Hippocampal formation (tissue), 2 donors: Measurements from ENCODE around the gene DMKN.
A peak's percentile ranks its signal among the peaks of the same experiment; 100 is the strongest.

ENCODE experiments used
- DNase-seq, 2 donors: peaks; one replicate each; lab custom pipeline; 2025; lab: John Stamatoyannopoulos, UW

Gene DMKN

DNA sequence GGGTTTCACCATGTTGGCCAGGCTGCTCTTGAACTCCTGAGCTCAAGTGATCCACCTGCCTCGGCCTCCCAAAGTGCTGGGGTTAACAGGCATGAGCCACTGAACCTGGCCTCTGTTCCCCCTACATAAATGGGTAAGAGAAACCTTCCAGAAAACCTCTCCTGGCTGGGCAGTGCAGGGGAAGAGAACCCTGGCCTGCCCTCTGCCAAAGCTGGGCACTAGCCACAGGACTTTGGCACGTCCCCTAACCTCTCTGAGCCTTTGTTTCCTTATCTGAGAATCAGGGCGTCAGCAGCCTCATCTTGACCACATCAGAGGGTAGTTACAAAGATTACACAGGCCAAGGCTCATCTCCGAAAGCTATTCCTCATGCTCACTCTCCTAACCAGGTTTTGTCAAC is 12.4 kb upstream of the DMKN start:
- DNase-seq, result no peak

DNA sequence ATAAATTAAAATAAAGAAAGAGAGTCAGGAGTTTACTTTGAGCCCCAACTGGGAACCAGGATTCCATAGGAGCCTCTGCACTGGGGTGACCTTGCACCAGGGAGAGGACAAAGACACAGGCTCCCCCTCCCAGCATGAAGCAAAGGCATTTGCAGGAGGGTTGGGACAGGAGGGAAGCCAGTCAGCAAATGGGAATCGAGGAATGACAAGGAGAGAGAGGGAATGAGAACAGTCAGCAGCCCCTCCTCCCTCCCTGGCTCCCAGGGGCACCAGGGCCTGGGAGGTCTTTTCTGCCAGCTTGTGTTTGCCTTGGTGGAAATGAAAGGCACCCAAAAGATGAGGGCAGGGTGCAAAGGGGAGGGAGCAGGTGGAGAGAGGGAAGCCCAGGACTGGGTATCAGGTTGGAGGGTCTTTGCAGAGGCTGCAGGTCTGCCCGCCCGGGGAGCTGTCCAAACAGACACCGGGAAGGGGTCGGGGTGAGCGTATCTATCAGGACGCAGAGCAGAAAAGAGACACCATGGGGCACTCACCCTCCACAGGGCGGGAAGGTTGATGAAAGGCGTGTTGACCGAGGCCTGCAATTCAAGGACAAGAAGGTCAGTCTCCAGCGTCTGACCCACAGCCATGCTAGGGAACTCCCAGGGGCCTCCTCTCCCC is 10.9 kb upstream of the DMKN start:
- no peak for DNase-seq

DNA sequence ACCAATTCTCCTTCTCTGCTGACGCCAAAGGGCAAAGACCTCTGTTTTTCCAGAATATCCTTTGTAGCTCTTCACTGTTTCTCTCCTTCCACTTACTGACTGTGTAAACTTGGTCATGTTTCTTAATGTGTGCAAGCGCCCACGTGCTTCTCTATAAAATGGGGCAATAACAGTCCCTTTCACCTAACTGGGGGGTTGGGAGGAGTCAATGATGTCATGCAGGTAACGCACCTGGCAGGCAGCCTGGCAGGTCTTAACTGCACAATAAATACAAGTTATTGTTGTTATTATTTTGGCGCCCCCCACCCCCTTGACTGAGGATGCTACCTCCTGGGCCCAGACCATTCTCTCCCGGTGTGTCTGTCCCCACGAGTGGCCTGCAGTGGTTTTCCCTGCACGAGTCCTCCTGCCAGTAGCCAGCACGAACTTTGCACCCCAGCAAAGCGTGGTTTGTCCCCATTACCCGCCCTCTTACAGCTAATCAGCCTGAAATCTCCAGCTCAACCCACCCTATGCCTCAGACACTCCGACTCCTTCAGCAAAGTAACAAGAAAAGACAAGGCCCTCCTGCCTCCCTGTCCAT is 9.4 kb upstream of the DMKN start:
- no peak for DNase-seq

DNA sequence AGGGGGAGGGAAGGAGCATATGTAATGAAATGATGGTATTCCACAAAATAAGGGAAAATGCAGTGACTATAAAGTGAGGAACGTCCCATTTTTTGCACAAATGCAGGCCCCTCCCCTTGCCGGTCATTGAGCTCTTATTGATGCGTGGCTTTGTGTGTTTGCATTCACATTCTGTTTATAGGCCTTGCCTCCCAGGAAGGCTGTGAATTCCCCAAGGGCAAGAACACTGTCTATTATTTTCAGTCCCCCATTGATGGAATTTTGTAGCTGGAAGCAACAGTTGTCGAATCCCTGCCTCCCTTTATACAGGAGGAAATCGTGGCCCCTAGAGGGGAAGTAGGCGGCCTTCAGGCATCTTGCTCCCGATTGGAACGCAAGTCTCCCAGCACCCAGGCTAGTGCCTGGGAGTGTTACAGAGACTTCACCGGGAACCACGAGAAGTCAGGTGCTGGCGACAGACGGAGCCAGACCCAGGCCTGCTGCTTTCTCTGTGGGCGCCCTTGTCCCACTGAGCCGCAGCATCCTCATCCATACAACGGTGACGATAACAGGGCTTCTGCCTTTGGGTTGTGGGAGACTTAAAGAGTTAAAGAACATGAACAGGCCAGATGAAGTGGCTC is 7.8 kb upstream of the DMKN start:
- no peak for DNase-seq

DNA sequence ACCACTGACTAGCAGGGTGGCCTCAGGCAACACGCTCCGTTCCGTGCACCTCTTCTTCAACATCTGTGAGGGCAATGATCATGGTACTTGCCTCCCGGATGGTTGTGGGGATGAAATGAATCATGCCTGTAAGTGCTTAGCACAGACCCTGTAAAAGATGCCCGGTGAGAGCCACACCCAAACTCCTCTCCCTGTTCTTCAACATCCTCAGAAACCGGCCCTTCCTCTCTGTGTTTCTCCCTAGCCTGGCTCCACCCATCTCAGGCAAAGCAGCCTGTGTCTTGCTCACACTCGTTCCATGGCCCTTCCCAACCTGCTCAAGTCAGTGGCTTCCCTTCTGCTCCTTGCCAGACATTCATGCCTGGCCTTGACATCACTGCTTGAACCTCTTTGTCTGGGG is 5.8 kb upstream of the DMKN start:
- no peak for DNase-seq

DNA sequence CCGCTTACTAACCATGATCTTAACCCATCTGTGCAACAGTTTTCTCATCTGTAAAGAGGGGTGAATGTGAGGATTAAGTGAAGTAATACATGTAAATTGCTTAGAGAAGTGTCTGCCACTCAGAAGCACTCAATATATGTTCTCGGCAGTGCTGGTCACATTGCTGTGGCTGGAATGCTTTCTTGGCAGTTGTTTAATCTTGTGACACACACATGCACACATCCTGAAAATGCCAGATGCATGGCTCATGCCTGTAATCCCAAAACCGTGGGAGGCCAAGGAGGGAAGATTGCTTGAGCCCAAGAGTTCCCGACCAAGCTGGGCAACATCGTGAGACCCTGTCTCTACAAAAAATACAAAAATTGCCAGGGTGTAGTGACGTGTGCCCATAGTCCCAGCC is 4.9 kb upstream of the DMKN start:
- DNase-seq, result no peak

DNA sequence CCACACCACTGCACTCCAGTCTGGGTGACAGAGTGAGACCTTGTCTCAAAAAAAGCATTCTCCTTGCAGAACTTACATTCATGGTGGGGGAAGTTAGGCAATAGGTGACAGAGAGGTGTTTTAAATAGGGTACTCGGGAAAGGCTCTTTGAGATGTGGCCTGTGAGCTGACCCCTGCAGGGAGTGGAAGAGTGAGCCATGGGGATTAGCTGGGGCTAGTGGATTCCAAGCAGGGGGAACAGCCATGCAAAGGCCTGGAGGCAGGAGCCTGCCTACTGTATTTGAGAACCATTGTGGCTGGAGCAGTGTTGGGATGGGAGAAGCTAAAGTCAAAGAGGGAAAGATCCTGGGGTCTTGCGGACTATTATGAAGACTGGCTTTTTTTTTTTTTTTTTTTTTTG is 3.9 kb upstream of the DMKN start:
- DNase-seq, result no peak

DNA sequence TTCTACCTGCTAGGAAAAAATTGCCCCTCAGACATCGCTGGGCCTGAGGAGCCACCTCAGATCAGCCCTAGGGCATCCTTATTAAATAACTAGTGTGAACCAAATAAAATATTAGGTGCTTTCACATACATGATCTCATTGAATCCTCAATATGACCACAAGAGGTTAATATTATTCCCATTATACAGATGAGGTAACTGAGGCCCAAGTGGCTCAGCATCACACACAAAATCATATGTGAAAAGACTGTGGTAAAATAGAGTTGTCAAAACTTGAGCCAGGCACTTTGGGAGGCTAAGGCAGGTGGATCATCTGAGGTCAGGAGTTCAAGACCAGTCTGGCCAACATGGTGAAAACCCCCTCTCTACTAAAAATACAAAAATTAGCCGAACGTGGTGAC is 2.9 kb upstream of the DMKN start:
- DNase-seq, result no peak

DNA sequence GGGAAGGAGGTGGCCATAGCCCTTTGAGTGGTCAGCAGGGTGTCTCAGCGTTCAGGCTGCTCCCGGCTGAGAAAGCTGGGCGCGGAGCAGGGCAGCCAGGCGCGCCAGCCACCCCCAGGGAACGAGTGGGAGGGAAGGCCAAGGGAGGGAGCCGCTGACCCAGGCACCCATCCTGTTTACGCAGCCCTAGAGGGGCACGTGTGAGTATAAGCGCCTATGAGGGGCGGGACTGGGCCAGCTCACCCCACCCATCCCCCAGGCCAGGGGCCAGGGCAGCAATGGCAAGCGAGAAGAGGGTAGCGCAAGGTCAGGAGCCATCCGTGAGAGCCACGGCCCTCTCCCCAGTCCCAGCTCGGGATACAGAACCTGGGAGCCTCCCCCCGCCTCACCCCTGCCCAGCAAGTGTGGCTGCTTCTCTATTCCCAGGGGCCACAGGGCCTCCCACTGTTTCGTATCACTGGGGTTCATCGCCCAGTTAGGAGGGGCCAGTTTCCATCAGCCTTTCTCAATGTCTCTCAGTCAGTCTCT is 897 bp upstream of the DMKN start:
- DNase-seq, result no peak

DNA sequence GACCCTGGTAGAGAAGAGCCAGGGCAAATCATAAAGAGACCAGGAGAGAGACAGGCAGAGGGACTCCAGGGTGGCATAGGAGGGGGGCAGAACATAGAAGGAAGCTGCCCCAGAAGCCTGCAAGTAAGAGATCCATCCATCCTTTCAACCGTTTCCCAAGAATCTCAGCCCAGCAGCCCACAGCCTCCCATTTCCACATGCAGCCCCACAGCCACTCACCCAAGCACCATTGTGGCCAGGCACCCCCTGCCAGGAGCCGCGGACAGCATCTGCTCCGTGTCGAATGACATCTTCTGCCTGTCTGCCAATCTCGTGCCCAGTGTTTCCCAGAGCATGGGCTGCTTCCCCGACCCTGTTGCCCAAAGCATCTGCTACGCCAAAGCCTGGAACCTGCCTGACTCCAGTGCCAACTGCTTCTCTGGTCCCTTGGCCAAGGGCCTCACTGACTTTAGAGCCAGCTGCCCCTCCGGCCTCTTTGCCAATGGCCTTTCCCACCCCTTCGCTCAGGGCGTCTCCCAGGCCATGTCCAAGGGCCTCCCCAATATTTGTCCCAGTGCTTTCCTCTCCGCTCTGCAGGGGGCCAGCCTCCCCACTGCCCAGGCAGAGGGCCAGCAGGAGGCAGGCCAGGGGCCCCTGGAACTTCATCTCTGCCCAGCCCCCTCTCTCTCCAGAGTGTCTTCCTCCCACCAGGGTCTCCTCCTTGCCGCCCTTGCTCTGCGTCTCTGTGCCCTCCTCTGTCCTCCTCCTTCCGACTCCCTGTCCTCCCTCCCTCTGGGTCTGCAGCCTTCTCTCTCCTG is 420 bp downstream of the DMKN start:
- no peak for DNase-seq

DNA sequence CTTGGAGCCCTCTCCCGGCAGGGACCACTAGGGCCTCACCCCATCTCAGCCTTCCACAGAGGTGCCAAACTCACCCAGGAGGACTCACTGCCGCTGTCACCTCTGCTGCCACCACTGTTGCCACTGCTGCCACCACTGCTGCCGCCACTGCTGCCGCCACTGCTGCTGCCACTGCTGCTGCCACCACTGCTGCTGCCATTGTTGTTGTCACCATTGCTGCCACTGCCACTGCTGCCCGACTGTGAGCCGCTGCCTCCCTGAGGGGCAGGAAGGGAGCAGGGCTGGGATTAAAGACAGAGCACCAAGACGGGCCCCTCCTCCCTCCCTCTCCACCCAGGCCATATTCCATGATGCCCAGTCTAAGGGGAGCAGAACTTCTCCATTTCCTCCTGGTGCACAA is 2.1 kb downstream of the DMKN start:
- DNase-seq, result no peak

DNA sequence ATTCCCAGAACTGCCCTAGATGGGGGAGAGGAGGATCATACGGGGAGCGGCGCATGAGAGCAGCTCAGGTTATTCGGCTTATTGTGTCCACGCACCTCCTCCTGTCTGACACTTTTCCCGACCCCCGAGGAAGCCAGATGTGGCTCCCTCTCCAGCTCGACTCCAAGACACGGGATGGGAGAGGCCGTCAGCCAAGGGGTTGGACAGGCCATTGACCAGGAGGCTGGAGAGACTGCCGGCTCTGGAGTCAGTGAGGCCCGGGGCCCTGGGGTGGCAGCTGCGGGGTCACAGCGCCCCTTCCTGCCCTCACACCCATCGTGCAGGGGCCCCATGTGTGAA is 2.9 kb downstream of the DMKN start:
- no peak for DNase-seq

DNA sequence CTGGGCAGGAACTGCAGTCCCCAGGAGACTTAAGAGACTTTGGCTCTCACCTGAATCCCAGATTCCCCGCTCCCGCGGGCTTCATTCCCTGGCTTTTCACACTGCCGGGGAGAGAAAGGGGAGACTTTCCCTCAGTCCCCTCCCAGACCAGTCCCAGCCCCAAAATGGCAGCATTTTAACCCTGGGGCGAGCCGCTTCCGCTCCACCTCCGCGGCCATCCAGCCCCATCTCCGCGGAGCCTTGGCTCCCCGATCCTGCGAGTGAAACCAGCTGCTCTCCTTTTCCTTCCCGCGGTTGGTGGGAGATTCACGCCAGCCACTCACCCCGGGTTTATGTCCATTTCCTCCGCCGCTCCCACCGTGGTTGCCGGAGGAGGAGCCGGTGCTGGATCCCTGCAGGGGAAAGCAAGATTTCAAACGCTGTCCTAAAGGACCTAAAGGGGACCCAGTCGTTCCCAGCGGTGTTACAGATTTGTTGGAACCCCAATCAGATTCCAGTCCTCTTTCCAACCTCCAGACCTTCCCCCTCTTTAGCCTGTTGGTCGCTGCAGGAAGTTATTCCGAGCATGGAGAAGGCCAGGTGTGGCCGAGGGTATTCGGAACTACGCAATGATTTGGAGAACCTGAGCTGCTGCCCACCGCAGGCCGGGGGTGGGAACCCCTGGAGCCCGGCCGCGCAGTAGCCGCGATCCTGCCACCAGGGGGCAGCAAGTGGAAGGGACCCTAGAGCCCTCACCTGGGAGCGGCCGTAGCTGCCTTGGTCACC is 3.4 kb downstream of the DMKN start:
- peak in 1 of 2 donors; percentile 35 for DNase-seq

DNA sequence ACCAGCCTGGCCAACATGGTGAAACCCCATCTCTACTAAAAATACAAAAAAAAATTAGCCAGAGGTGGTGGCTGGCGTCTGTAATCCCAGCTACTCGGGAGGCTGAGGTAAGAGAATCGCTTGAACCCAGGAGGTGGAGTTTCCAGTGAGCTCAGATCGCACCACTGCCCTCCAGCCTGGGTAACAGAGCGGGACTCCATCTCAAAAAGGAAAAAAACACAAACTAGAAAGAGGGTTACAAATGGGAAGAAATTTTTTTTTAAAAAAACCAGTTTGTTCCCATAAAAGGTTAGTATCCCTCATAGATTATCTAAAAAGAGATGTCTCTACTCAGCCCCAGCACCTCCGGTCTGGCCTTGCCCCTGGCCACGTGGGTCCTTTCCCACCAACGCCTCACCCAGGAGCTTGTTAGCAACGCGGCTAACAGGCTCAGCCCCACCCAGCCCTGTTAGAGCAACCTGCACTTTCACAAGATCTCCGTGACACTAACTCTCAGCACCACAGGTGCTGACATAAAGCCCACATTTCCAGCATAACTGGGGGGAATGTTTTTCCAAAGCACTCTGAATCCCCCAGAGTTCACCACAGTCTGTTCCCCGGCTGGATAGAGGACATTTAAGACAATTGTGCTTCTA is 4.3 kb downstream of the DMKN start:
- DNase-seq, result no peak

DNA sequence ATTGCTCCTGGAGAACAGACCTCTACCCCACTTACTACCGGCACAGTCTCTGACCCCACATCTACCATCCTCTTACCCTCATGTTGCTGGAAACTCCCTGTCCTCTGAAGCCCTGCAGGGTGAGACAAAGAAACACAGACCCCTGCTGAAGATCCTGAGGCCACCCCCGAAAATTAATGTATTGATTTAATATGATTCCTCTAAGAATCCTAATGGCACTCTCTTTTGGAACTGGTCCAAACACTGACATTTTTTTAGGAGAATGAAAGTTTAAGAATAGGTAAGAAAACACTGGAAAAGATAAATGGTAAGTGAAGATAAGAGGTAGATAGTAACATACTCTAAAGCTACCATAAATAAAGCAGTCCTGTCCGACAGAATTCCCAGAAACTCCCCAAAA is 5.3 kb downstream of the DMKN start:
- no peak for DNase-seq

DNA sequence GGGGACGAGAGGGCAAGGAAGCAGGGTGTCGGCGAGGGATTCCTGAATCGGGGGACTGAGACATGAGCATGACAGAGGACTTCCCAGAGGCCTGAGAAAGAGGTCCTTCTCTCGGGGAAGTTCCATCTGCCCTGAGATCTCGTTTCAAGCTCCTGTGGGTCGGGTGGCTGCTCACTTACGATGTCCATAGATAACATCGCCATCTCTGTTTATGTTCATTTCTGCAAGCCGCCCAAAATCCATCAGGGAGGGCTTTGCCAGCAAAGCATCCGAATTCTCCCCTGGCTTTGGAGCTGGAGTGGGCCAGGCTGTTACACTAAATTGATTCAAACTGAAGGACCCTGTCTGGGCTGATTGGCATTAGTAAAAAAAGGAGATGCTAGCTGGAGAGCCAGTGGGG is 5.9 kb downstream of the DMKN start:
- DNase-seq, result no peak

DNA sequence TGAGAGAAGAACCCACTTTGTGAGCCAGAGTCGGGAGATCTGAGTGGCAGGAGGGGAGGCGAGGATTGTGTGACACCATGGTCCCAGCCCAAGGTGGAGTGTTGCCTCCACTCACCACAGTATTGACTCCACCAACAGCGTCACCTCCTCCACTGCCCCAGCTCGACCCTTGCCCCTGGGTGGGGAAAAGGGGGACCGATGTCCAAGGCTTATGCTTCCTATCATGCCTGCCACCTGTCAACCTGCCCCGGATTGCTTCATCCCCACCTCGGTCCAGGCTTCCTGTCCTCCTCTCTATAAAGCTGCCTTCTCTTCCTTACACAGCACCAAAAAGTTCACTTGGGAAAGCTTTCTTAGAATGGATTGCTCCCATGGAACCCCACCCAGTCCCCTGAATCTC is 7.4 kb downstream of the DMKN start:
- DNase-seq, result no peak

DNA sequence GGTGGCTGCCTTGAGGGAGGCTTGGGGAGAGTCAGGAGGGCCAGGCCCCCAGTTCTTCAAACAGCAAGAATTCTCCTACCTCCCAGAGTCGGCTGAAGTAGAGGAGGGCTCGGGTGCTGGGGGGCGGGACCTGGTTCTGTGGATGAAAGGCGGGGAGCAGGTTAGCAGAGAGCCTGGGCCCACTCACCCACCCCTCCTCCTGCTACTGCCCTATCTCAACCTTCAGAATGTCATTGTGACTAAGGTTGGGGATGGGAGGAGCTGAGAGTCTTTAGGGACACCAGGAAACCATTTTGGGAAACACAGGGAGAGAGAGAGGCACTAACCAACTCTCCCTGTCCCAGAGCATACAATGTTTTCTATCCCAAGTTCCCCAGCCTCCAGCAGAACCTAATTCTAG is 10.7 kb downstream of the DMKN start:
- DNase-seq, result no peak

DNA sequence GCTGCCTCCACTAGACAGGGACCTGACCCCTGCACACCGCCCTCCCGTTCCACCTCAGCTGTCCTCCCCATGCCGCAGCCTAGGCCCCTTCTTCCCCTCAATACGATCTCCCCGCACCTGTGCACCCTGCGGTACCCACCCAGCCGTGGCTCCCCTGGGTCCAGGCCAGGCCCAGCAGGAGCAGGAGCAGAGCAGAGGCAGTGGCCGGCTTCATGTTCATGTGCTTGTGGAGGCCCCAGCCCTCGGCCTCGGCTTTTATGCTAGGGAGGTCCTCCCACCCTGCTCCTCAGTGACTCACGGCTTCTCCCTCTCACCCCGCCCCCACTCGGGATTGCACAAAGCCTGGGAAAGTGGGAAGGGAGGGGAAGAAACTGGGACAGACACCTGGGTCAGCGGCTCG is 11.8 kb downstream of the DMKN start:
- no peak for DNase-seq

DNA sequence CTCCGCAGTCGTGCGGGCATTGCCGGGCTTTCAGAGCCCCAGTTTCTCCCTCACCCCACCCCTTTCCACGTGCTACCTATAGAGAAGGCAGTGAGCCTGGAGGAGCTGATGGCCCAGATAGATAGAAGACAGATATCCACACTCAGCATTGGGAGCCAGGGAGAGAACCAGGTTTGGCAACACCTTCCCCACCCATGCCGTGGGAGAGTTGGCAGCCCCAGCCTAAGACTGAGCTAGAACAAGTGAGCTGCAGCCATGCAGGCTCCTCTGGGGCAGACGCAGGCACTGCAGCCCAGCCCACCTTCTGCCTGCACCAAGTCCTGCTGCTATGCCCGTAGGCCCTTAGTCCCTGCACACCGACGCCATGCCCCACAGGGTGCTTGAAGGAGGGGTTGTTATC is 12.8 kb downstream of the DMKN start:
- no peak for DNase-seq

DNA sequence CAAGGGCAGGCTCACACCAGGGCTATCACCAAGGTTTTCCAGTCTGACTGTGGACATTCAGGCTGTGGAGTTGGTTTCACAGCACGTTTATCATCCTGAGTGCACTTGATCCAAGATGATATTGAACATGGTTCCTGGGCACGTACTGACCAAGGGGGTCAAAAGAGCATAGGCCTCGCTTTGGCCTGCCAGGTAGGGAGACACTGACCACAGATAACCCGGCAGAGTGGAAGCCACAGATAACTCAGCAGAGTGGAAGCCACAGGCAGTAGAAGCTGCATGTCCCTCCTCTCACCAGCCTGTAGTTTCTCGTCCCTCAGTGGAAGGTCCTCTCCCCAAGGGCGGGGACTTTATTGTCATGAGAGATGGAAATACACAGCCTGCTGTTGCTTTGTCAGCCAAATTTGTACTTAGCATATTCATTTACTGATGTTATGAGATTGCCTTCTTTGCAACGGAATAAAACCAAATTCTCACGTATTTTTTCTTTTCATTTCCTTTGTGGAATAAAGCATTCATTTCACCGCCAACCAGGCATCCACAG is 14.4 kb downstream of the DMKN start:
- DNase-seq, result no peak
